Activated T-helper 17 cell treated with anti-CD3 and anti-CD28 coated beads, Interleukin-2, amount 50 U/mL, for 72 hours (primary cell): ENCODE measurements around the gene ZRANB1. TPM values are rescaled to one million over a fixed set of nuclear protein-coding genes. Genes with fewer than 3 reads are reported as not detected.

Experiments used
- ATAC-seq: fragments of 150-1000 bp; cut with Tn5 transposase; replicated peaks from 2 replicates; pipeline ENCODE4 v1.10.0; 2021; ENCODE audit warnings: mild to moderate bottlenecking, moderate library complexity
- H3K27ac Mint-ChIP-seq: one replicate; pipeline ENCODE4 v1.8.0; 2022; ENCODE audit warnings: mixed read lengths
- H3K27me3 Mint-ChIP-seq: one replicate; pipeline ENCODE4 v1.8.0; 2022; ENCODE audit warnings: mixed read lengths
- H3K36me3 Mint-ChIP-seq: one replicate; pipeline ENCODE4 v1.8.0; 2022; ENCODE audit warnings: low read depth, mild to moderate bottlenecking, mixed read lengths
- H3K4me1 Mint-ChIP-seq: one replicate; pipeline ENCODE4 v1.8.0; 2022; ENCODE audit warnings: mixed read lengths
- H3K4me3 Mint-ChIP-seq: one replicate; pipeline ENCODE4 v1.8.0; 2022; ENCODE audit warnings: mild to moderate bottlenecking, mixed read lengths
- H3K9me3 Mint-ChIP-seq: one replicate; pipeline ENCODE4 v1.8.0; 2022; ENCODE audit warnings: mixed read lengths
- total RNA-seq, 2 donors: library from RNA; stranded (reverse); gene quantifications; one replicate each; pipeline ENCODE4 v1.2.3, GENCODE V29; 2022

The ZRANB1 gene
- total RNA-seq, 2 donors from 2014 or later, result 7.9 to 8.7 TPM

DNA sequence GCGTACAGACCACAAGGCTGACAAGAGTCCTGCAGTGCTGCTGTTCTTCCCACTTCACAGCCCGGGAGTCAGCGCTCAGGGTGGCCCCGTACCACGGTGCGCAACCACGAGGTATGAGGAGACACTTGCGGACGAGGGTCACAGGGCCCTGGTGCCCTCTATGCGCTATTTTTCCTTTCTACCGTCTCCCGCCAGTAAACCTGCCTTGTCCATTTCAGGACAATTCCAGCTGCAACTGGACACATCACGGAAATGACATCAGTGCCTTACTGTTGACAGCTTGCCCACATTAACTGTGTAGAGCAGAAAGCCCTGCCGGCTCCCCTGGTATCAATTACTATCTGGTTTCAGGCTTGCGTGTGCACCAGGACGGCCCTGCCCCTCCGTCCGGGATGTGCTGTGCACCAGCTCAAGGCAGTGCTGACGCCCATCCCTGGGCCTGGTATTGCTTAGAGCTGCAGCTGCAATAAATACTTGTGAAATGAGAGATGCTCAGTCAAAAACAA is 65.1 kb downstream of the ZRANB1 start:
- Mint-ChIP-seq H3K4me3 (no peak overlapping the region), H3K27ac (no peak overlapping the region), H3K9me3 (no peaks in the 10 kb centered on the region), H3K4me1 (no peaks in the 10 kb centered on the region), H3K27me3 (peaks cover 4% of the 10 kb centered on the region), H3K36me3 (no peaks in the 10 kb centered on the region)
- ATAC-seq, result no peak

DNA sequence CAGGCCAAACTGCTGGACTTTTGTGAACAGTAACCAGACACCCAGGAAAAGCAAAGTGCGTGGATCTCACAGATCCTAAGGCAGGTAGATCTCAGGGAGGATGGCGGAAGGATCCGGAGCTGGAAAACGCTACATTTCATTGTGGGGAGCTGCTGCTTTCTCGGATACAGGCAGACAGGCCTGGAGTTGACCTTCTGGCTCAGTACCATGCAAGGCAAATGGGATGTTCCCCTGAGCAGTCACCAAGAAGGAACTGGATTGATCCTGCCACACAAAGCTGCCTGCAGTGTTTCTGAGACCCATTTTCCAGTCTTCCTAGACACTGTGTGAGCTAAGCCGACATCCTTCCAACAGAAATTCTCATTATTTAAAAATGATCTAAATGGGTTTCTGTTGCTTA is 65.5 kb downstream of the ZRANB1 start:
- no peak overlapping the region for H3K4me3 Mint-ChIP-seq
- H3K27ac Mint-ChIP-seq, result no peak overlapping the region
- no peaks in the 10 kb centered on the region for H3K9me3 Mint-ChIP-seq
- no peaks in the 10 kb centered on the region for H3K36me3 Mint-ChIP-seq
- ATAC-seq, result no peak
- no peaks in the 10 kb centered on the region for H3K4me1 Mint-ChIP-seq
- peaks cover 4% of the 10 kb centered on the region for H3K27me3 Mint-ChIP-seq

- Mint-ChIP-seq H3K27me3 (peaks cover 7% of the 10 kb centered on the region), H3K36me3 (no peaks in the 10 kb centered on the region), H3K4me3 (no peak overlapping the region), H3K27ac (no peak overlapping the region), H3K4me1 (no peaks in the 10 kb centered on the region), H3K9me3 (no peaks in the 10 kb centered on the region)
- no peak for ATAC-seq
Measured at GRCh38 chr10:125008689-125009638, 67.0 kb downstream of the ZRANB1 start.

GRCh38 chr10:125009661-125010161 is 67.8 kb downstream of the ZRANB1 start:
- no peak for ATAC-seq
- no peak overlapping the region for H3K27ac Mint-ChIP-seq
- H3K4me3 Mint-ChIP-seq, result no peak overlapping the region
- H3K4me1 Mint-ChIP-seq, result no peaks in the 10 kb centered on the region
- H3K9me3 Mint-ChIP-seq, result no peaks in the 10 kb centered on the region
- peaks cover 8% of the 10 kb centered on the region for H3K27me3 Mint-ChIP-seq
- H3K36me3 Mint-ChIP-seq, result no peaks in the 10 kb centered on the region

DNA sequence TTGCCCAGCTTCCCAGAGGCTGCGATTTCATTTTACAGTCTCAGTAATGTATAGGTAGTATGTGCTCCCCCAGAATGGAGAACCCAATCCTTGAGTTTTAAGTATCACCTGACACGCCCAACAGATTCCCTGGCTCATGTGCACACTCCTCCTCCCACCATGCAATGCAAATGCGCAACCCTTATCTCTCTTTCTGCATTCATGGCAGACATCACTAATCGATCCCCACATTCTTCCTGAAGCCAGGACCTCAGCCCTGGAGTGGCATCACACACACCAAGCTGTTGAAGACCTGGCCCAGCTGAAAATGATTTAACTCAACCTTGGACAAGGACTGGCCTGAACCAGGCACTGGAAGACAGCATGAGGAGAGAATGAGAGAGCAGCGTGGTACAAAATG is 68.4 kb downstream of the ZRANB1 start:
- ATAC-seq, result no peak

DNA sequence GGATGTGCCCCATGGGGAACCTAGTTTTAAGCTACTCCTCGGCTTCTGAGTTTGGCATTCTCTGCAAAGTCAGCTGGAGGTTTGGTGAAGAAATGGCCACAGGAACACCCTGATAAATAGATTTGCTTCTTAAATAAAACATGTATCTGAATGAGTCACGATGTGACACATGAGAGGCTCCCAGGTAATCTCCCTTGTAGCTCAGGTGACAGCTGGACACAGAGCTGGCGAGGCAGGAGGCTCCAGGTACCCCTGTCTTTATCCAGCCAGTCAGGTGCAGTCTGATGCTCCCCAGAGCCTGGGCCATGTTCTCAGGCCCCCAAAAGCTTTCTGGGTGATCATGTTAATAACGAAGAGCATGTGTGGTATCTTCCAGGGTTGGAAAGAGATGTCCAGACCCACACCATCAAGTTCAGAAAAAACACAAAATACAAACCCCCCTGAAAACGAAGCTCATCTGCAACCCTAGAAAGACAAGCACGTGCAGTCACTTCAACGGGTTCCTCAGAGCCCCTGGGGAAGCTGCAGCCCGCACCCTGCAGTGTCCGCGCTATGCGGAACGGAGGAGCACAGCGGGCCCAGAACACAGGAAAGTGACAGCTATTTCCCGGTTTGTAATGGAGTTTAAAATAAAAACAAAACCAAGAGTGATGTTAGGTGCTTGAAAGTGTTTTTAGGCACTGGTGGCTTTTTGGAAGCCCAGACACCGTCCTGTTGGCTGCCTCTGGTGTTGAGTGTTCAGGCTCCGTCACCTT is 69.4 kb downstream of the ZRANB1 start:
- H3K4me1 Mint-ChIP-seq, result no peaks in the 10 kb centered on the region
- H3K36me3 Mint-ChIP-seq, result no peaks in the 10 kb centered on the region
- no peak for ATAC-seq
- no peak overlapping the region for H3K4me3 Mint-ChIP-seq
- no peak overlapping the region for H3K27ac Mint-ChIP-seq
- peaks cover 11% of the 10 kb centered on the region for H3K27me3 Mint-ChIP-seq
- H3K9me3 Mint-ChIP-seq, result no peaks in the 10 kb centered on the region

More for the DNA sequence above, 68.4 kb downstream of the ZRANB1 start:
- Mint-ChIP-seq H3K4me3 (no peak overlapping the region), H3K27ac (no peak overlapping the region), H3K9me3 (no peaks in the 10 kb centered on the region), H3K4me1 (no peaks in the 10 kb centered on the region), H3K36me3 (no peaks in the 10 kb centered on the region), H3K27me3 (peaks cover 8% of the 10 kb centered on the region)

- no peak overlapping the region for H3K27ac Mint-ChIP-seq
Measured at GRCh38 chr10:125011926-125012705, 70.2 kb downstream of the ZRANB1 start.

GRCh38 chr10:125012851-125013528 is 71.1 kb downstream of the ZRANB1 start:
- H3K36me3 Mint-ChIP-seq, result no peaks in the 10 kb centered on the region
- H3K4me1 Mint-ChIP-seq, result no peaks in the 10 kb centered on the region
- no peaks in the 10 kb centered on the region for H3K9me3 Mint-ChIP-seq
- no peak overlapping the region for H3K27ac Mint-ChIP-seq
- no peak for ATAC-seq
- no peak overlapping the region for H3K4me3 Mint-ChIP-seq
- H3K27me3 Mint-ChIP-seq, result peaks cover 15% of the 10 kb centered on the region

More at GRCh38 chr10:125011926-125012705, 70.2 kb downstream of the ZRANB1 start:
- H3K36me3 Mint-ChIP-seq, result no peaks in the 10 kb centered on the region
- ATAC-seq, result no peak
- no peak overlapping the region for H3K4me3 Mint-ChIP-seq
- no peaks in the 10 kb centered on the region for H3K9me3 Mint-ChIP-seq
- no peaks in the 10 kb centered on the region for H3K4me1 Mint-ChIP-seq
- H3K27me3 Mint-ChIP-seq, result peaks cover 15% of the 10 kb centered on the region

GRCh38 chr10:125013529-125013872 is 71.6 kb downstream of the ZRANB1 start:
- H3K27ac Mint-ChIP-seq, result no peak overlapping the region
- no peak overlapping the region for H3K4me3 Mint-ChIP-seq
- no peaks in the 10 kb centered on the region for H3K36me3 Mint-ChIP-seq
- no peaks in the 10 kb centered on the region for H3K4me1 Mint-ChIP-seq
- no peaks in the 10 kb centered on the region for H3K9me3 Mint-ChIP-seq
- no peak for ATAC-seq
- H3K27me3 Mint-ChIP-seq, result peaks cover 15% of the 10 kb centered on the region

DNA sequence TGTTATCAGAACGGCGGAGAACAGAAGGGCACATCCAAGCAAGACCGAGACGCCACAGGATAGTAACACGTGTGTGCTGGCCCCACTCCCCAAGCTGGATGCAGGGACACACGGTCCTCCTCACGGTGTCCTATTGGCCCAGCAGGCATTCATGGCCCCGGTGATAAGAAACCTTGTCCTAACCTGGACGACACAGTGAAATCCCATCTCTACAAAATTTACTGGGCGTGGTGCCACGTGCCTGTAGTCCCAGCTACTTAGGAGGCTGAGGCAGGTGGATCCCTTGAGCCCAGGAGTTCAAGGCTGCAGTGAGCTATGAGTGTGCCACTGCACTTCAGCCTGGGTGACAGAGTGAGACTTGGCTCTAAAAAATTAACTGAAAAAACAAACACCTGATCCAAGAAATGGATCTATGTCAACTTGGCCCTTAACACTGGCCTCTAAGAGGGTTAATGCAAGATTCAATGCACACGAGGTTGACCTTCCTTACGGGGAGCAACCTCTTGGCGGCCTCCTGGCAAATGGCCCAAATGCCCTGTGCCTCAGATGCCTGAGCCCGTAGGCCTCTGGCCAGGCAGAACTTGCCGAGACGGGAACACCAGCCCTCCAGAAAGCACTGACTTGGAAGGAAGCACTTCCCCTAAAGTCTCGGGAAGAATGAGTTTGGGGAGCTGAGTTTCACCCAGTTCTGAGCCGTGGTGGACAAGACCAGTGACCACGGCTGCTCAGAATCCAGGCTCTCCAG is 72.3 kb downstream of the ZRANB1 start:
- H3K4me3 Mint-ChIP-seq, result no peak overlapping the region
- no peak for ATAC-seq

DNA sequence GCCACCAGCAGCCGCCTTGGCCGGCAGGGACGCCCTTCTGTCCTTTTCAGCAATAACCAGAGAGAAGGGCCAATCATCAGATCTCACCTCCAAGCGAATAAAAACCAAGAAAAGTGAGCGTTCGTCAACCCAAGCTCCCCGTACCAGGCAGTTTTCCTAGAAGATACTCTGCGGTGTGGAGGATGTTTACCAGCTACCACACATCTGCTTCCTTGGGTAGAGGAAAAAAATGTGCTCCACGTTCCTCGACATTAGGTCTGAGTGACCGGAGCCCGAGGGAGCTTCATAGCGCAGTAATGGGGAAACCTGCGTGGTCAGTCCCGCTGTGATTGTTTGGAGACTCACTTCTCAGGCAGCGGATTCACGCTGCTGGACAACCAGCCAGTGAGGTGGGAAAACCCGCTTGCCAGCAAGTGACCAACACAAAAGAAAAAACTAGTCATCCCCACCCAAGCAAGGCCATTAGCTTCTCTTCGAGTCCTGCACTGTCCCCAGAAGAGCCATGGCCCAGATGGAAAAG is 73.0 kb downstream of the ZRANB1 start:
- H3K27ac Mint-ChIP-seq, result no peak overlapping the region
- ATAC-seq, result no peak
- no peaks in the 10 kb centered on the region for H3K4me1 Mint-ChIP-seq

More for the DNA sequence above, 72.3 kb downstream of the ZRANB1 start:
- Mint-ChIP-seq H3K36me3 (no peaks in the 10 kb centered on the region), H3K27ac (no peak overlapping the region), H3K4me1 (no peaks in the 10 kb centered on the region), H3K9me3 (no peaks in the 10 kb centered on the region), H3K27me3 (peaks cover 15% of the 10 kb centered on the region)

GRCh38 chr10:125015356-125015944 is 73.5 kb downstream of the ZRANB1 start:
- H3K4me3 Mint-ChIP-seq, result no peak overlapping the region
- H3K27me3 Mint-ChIP-seq, result peaks cover 12% of the 10 kb centered on the region
- no peaks in the 10 kb centered on the region for H3K4me1 Mint-ChIP-seq
- no peak overlapping the region for H3K27ac Mint-ChIP-seq
- H3K36me3 Mint-ChIP-seq, result no peaks in the 10 kb centered on the region
- ATAC-seq, result no peak
- H3K9me3 Mint-ChIP-seq, result no peaks in the 10 kb centered on the region

More for the DNA sequence above, 73.0 kb downstream of the ZRANB1 start:
- Mint-ChIP-seq H3K4me3 (no peak overlapping the region), H3K36me3 (no peaks in the 10 kb centered on the region), H3K9me3 (no peaks in the 10 kb centered on the region), H3K27me3 (peaks cover 15% of the 10 kb centered on the region)

GRCh38 chr10:125016123-125016522 is 74.2 kb downstream of the ZRANB1 start:
- ATAC-seq, result no peak
- Mint-ChIP-seq H3K36me3 (no peaks in the 10 kb centered on the region), H3K9me3 (no peaks in the 10 kb centered on the region), H3K4me3 (no peak overlapping the region), H3K27me3 (peaks cover 10% of the 10 kb centered on the region), H3K27ac (no peak overlapping the region), H3K4me1 (no peaks in the 10 kb centered on the region)
